DMS153 (cell line): ENCODE data around the gene AFAP1L2.
A peak's percentile ranks its signal among the peaks of the same experiment; 100 is the strongest.

Experiments used
- DNase-seq: peaks from one replicate; lab custom pipeline; 2025; lab: John Stamatoyannopoulos, UW

Gene AFAP1L2

DNA sequence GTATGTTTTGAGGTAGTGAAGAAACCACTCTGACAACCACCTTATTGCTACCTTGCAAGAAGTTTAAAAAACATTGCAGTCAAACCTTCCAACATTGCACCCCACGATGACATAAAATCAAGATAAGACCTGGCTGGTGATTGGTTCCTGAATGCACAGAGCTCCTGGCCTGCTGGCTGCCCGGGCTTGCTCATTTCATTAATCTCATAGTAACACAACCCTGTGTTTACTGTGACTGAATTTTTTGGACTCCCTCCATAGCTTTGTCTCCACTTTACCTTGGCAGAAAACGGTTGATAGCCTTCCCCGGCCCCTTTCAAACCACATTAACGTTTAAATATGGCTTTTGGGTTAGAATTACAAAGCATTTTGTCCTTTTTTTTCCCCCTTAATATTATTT is 137.8 kb downstream of the AFAP1L2 start:
- DNase-seq, result peak; percentile 71

DNA sequence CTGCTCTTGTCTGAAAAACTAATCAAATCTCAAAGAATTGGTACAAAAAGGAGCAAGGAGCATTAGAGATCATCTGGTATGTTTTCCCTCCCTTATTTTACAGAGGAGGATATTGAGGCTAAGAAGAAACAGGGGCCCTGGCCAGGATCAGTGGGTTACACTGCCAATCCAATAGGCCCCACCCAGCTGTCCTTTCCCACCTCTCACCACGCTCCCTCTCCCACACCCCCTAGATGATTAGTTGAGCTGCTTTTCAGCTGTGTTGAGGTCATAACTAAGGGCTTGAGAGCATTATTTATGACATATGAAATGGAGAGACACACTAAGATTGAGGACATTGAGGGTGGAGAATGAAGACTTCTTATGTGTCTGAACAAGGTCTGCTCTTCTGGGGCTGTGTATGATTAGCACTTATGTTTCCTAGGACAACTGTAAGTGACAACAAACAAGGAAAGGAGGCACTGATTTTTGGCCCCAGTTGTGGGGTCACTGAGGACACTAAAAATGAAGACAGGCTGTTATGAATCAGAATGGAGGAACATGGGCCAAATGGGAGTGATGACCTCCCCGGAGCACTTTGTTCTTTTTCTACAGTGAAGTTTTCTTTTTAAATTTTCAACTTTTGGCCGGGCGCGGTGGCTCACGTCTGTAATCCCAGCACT is 138.8 kb downstream of the AFAP1L2 start:
- no peak for DNase-seq

DNA sequence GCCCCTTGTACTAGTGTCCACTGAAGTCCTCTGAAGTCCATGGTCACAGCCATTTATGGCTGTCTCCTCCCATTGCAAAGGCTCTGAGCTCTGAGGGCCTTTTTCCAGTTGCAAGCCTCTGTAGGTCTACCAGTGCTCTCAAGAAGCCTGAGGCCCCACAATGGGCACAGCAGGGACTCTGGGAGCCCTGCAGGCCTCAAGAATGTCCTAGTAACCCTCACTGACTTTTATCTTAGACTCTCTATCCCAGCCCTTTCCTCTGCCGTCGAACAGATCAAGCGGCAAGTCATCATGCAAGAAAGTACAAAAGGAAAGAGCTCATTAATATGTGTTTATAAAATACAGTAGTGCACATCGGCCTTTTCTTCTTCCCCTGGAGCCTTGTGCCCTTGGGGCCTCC is 141.8 kb downstream of the AFAP1L2 start:
- DNase-seq, result no peak

DNA sequence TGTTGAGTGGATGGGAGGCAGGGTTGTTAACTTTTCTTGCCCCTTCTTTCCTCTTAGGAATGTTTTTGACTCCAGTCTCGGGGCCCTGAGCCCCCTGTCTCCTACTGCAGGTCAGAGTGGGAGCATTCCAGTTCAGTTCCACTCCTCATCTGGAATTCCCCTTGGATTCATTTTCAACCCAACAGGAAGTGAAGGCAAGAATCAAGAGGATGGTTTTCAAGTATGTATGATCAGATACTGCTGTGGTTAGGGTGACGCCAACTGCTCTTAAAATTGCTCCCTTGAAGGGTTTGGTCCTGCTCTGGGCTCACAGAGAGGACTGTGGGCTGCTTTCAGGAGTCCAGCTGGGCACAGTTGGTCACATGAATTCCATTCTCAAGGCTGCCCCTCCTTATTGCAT is 143.2 kb downstream of the AFAP1L2 start:
- DNase-seq, result no peak

DNA sequence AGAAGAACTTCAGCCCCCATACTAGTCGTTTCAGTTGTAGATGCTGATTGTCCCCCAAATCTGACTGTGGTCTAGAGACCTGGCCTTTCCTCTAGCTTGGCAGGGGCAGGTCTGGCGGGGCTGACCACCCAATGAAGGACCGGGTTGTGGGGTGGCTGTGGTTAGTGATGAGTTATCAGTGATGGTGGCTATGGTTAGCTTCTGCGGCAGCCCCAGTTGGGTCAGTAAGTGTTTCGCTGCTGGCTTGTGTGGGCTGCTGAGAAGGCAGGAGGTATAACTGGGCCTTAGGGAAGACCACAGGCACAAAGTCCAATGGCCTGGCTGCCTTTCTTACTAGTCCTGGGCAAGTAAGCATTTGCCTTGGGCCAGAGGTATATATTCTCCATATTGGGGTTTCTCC is 143.9 kb downstream of the AFAP1L2 start:
- DNase-seq, result no peak

DNA sequence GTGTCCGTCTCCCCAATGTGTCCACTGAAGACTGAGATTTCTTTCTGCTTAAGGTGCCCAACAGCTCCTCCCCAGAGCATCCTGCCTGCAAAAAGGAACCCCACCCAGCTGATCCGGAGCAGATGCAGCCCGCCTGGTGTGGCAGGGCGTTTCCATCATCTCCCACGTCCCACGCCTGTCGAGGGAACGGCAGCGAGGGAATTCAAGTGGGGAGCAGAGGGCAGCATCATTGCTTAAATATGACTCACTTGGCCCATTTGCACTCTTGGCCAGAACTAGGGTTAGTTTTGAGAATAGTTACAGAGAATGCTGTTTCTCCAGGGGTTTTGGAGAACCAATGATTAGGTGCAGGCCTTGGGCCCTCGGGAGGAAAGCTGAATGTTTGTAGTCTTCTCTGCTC is 144.5 kb downstream of the AFAP1L2 start:
- no peak for DNase-seq

DNA sequence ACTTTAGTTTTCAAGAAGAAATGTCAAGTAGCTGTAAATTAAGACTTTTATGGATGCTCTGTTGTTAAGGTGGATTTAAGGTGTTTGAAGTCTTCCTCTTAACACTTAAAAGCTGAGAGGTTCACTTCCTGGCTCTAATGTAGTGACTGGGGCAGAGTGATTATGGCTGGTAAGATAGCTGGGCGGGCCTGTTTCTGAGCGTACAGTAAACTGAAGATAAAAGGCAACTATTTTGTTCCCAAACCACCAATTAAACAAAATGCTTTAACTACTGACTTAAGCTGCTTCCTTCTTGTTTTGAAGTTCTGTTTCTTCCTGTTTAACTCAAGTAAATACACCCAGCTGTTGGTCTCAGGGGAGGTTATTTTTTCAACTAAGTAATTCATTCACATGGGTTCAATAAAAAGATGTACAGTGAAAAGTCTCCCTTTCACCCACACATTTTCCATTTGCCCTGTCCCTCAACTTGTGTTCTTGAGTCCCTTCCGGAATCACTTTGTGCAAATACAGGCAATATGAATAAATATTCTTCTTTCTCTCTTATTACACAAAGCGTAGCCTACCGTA is 145.9 kb downstream of the AFAP1L2 start:
- DNase-seq, result no peak

DNA sequence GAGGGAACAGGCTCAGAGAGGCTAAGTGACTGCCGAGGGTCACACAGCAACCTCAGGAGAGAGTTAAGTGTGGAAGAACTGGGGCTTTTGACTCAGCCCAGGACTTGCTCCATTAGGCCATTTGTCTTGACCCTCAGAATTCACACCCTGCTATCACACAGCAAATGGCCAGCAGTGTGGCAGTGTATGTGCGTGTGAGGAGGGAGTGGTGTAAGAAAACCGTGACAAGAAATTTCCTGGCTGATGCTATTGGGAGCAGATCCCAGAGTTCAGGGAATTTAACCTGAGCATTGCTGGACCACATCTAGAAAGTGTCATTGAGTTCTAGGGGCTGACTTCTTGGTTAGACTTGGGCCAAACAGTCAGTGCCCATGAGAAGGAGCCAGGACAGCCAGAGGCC is 146.8 kb downstream of the AFAP1L2 start:
- no peak for DNase-seq

DNA sequence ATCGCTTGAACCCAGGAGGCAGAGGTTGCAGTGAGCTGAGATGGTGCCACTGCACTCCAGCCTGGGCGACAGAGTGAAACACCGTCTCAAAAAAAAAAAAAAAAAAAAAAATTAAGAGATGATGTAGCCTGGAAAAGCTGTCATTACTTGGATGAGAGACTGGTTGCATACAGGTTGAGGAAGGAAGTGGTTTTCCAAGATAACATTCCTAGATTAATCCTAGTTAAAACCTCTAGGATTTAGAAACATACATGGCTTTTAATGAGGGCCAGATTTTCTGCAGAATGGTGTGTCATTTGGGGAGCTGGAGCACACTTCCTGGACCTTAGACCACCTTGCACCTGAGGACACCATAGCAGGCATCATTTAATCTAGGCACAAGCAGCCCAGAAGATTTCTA is 147.5 kb downstream of the AFAP1L2 start:
- no peak for DNase-seq

DNA sequence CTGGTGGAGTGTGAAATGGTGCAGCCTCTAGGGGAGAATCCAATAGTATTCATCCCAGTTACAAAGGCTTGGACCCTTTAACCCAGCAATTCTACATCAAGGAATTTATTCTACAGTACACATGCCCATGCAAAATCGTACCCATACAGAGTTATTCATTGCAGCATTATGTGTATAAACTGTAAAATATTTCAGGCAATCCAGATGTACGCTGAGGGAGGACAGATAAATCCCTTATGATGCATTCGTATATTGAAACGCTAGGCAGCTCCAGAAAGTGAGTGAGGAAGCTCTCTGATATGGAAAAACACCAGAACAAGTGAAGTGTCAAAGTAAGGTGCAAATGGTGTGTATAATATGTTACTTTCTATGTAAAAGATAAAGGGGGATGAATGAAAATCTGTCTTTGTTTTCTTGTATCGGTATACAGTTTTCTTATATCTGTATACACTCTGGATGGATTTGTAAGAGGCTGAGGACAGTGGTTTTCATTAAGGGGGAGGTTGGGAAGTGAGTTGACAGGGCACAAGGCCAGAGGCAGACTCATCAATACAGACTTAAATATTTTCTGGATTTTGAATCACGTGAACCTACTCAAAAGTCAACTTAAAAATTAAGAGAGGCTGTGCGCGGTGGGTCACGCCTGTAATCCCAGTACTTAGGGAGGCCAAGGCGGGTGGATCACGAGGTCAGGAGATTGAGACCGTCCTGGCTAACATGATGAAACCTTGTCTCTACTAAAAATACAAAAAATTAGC is 148.1 kb downstream of the AFAP1L2 start:
- DNase-seq, result no peak

DNA sequence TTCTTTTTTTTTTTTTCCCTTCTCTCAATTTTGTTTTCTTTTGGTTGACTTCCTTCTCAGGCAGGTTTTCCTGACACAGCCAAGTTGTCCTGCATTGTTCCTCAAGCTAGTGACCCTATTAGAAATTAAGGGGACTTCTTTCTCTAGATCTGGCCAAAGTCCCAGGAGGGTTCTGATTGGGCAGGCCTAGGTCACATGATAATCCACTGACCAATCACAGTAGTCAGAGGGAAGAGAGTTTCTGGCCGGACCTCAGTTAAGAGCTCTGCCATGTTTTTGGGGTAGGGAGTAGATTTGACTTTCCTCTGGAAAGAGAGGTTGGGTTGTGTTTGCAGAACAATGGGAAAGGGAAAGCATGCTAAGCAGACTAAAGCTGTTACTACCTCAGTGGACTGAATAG is 149.1 kb downstream of the AFAP1L2 start:
- no peak for DNase-seq

DNA sequence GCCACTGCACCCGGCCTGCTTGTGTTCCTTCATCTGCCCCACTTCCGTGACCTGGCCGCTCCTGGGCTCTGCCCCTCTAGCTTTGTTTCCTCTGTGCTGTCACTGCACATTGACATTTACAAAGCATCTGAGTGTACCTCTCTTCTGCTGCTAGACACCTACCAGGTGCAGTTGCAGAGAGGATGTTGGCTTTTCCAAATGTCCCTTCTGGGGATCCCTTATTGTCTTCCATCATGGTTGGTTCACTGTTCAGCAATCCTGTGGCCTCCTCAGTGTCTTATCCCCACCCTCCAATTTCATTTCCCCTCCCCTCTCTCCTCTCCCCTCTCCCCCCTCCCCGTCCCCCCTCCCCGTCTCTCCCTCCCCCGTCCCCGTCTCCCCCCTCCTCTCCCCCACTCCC is 151.4 kb downstream of the AFAP1L2 start:
- DNase-seq, result peak; percentile 4

DNA sequence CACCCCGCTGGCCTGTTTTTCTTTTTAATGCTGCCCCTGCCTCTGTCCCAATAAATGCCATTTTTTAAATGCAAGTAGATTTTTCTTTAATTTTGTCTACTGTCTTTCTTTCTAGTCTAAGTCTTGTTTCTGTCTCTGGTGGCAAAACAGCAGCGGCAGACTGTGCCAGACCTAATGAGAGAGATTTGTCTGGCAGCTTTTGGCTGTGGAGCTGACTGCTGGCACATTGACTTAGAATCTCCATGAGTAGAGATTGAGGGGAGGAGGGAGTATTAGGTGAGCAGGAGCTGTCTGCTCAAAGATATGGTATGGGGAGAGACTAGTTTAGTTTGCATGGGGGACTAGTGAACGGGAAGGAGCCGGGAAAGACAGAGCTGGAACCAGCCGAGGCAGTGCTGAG is 152.2 kb downstream of the AFAP1L2 start:
- no peak for DNase-seq

DNA sequence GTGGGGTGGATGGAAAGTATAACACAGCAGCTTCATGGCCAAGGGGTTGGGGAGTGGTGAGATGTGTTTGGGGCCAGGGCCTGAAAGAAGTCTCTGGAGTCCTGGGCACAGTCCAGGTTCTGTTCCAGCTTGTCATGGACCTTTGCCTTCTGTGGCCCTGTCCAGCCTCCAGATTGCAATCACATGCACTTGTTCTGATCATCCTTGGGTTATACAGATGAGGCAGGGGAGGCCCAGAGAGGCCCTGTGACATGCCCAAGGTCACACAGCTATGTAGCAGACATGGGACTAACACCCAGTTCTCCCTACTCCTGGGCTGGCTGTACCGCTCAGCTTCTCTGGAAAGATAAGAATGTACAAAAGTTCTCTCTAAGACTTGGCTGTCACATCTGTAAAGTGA is 153.6 kb downstream of the AFAP1L2 start:
- no peak for DNase-seq

DNA sequence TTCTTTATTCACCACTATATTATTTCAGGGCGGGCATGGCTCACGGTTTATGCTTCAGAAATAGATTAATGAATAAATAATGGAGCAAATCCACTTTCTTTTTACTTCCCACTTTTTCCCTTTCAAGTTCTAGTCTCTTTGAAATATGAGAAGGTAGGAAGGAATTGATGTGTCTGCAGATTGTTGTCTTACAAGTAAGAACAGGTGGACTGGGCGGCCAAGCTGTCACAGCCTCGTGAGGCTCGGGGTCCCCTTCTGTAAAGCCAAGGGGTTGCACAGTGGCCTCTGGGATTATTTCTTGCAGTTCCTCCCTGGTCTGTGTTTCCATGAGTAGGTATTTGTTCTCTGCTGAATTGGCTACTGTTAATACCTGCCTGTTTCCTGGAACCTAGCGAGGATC is 154.1 kb downstream of the AFAP1L2 start:
- no peak for DNase-seq

DNA sequence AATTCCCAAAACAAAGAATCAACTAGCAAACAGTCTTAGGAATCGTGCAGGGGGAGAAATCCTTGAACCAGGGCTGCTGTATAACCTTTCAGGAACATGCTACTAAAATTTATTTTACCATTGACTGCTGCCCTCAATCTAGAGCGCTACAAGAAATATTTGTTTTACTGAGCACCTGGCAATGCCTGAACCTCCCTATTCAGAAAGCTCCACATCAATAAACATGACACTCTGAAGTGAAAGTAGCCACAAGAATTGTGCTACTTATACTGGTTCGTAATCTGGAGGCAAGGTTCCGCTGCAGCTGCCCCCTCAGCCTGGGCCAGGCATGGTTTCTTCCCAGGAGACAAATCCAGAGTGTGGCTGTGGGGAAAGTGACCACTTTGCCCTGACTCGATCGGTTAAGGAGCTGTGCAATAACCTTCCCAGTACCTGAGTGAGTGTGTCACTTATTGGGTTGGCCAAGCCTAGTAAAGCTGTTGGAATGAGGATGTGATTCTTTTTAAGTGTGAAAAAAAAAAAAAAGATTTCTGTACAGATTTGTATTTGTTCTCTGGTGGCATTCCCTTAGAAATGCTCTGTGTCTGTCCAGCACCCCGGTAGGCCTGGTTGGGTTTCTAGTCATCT is 157.5 kb downstream of the AFAP1L2 start:
- peak; percentile 18 for DNase-seq

DNA sequence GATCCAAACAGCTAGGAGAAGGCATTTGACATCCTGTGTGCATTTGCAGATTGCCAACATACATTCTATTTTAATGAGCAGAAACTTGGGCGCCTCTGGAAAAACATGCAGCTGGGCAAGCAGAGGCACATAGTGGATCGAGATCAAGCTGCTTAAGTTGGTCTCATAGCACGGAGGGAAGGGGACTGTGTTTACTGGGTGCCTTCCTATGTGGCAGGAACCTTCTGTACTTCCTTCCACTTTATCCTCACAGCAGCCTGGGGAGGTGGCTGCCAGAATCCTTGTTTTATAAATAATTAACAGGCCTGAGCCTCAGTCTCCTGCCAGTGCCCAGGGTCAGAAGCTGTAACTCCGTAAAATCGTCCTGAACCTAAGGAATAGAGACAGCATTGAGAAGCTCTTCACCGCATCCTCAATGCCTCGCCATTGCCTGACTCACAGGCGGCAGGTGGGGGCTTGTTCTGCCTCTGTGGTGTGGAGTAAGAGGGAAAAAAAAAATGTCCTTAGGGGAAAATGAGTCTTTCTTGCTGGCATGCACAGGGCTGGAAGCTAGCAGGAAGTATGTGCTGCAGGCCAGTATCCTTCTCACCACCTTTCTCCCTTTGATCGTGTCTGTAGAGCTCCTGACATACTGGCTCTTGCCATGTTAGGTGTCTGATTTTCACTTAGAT is 159.0 kb downstream of the AFAP1L2 start:
- DNase-seq, result no peak
